ENCODE data around the gene C1orf52. TPM values are rescaled to one million over a fixed set of nuclear protein-coding genes. Genes with fewer than 3 reads are reported as not detected.

Gene C1orf52
- total RNA-seq: 13.8 and 19.5 TPM in 2 replicates

DNA sequence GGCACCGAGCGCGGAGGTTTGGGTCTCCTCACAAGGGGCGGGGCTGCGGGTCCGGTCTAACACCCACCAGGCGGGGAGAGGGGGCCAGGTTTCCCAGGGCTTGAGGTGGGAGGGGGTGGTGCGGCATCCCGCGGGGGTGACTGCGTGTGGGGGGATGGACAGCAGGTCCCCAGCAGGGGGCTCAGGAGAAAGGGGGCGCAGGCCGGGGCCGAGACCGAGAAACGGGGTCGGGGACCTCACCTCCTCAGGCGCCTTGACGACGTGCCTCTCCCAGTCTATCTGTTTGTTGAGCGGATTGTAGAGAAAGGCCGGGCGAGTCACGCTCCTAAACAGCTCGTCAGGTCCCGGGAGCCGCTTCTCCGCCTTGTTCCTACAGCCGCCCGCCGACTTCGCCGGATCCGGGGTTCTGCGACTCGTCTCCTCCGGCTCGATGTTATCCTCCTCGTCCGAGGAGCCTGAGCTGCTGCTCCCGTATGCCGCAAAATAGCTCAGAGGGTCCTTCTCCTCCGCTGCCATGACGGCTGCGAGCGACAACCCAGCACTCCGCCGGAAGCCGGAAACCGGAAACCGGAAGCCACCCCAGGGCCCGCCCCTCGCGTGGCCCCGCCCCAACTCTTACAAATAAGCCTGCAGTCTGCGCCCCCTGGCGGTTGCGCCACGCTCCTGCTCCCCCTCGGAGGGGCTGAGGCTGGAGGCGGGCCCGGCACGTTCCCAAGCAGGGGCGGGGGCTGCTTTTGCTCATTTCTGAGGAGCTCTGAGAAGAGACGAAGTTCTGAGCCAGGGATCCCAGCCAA, at the start of gene C1orf52:
Gene C1orf52 (minus strand): TSS at position 545 of the 794 bp plus-strand sequence. CDS start 29 bp downstream, at position 516.

DNA sequence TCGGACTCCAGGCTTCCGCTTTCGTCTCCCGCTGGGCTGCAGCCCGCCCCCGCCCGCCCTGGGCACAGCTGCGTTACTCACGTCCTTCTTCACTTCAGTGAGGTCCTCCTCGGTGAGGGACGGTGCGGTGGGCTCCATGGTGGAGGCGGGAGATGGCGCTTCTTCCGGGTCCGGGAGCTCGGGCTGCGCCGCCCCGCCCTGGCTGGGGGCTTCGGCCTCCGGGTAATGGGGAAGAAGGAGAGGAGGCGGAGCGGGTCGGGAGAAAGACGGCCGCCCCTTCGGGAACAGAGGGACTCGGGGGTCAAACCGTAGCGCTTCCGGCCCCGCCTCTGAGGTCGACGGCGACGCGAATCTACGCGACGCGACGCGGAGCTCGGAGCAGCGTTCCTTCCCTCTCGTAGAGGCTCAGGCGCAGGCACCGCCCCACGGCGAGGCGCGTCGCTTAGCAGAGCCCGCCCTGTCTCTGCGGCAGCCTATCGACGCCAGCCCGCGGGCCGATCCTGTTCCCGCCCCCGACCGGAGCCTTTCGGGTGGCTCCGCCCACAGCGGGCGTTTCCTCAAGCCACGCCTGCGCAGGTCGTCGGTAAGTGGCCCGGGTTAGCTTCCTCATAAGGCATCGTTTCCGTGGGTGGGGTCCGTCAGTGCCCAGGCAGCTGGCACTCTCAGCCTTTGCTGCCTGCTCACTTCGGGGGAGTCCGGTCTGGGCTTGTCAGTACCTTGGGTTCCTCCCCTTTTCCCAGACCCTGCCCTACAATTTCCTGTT, 16.9 kb upstream of the C1orf52 start, which contains the start of gene BCL10:
Gene BCL10 (minus strand): TSS at position 418 of the 763 bp plus-strand sequence. CDS start 280 bp downstream, at position 138.

DNA sequence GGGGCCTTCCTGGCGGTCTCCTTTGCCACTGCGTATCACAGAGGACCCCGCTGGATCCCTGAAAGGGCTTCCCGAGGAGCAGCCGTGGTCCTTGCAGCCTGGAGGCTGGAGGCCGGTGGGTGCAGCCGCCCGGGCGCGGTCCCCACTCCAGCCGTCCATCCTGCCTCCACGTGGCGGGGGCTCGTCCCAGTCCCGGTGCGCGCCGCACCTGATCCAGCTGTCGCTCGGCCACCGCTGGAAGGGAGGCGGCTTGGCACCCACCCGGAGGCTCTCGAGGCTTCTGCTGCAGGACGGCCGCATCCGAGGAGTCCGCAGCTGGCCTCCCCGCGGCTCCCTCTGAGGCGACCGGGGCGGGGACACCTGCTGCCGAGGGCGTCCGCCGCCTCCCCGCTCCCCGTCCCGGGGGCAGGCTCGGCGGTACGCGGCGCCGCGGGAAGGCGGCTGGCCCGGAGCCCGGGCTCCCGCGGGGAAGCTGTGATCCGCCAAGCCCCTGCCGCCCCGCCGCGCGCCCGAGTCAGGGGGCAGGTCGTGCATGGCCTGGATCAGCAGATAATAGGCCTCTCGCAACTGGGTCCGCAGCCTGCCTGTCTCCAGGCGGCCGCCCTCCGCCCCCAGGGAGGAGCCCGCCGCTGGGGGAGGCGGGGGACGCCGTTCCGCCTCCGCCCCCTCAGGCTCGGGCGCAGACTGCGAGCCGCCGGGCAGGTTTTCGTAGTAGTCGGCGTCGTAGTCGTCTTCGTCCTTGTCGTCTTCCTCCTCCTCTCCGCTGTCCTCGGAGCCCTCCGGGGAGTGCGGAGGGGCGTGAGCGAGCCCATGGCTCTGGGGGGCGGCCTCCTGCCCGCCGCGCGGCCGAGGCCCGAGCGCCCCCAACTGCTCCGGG, 58.8 kb downstream of the C1orf52 start, which contains the start of gene SYDE2:
Gene SYDE2 (minus strand): TSS at position 554 of the 877 bp plus-strand sequence. CDS start 20 bp downstream, at position 534.

Other genes starting within 250 kb of the C1orf52 start
- gene MCOLN3, start 211.2 kb downstream of the C1orf52 start, total RNA-seq: 0.18 TPM in 1 of 2 replicates, not detected in the other
- 4.0 and 5.0 TPM in 2 replicates for gene SYDE2, start 58.6 kb downstream of the C1orf52 start, total RNA-seq
- gene BCL10, start 17.0 kb upstream of the C1orf52 start, total RNA-seq: 30.6 and 33.3 TPM in 2 replicates
- 49.6 and 53.7 TPM in 2 replicates for gene DDAH1, start 205.5 kb upstream of the C1orf52 start, total RNA-seq